Esophagus muscularis mucosa (tissue), 3 donors: ENCODE measurements around the gene BIN1.

Experiments used
- POLR2A ChIP-seq: fragments of 450-650 bp; IDR thresholded peaks from one replicate; pipeline ENCODE4 v1.6.1; 2017; ENCODE audit warnings: antibody characterized with exemption, moderate library complexity, mild to moderate bottlenecking, low read depth
- POLR2AphosphoS5 ChIP-seq, 2 donors: sonication (generic); formaldehyde crosslinking; IDR thresholded peaks; one replicate each; pipeline ENCODE4 v1.6.1; 2017; ENCODE audit warnings: antibody characterized with exemption in 2 of 2
- TF ChIP-seq, protein P1 (sequence below), 3 experiments: fragments of 200-600 bp in 2 of 3; fragments of 450-650 bp in 1 of 3; sonication (generic) in 2 of 3; IDR thresholded peaks; one replicate each; pipeline ENCODE4 v1.5.1; 2017 to 2019; ENCODE audit warnings: antibody characterized with exemption in 3 of 3, mild to moderate bottlenecking in 2 of 3, moderate library complexity in 1 of 3

- TF ChIP-seq, protein P1, sequence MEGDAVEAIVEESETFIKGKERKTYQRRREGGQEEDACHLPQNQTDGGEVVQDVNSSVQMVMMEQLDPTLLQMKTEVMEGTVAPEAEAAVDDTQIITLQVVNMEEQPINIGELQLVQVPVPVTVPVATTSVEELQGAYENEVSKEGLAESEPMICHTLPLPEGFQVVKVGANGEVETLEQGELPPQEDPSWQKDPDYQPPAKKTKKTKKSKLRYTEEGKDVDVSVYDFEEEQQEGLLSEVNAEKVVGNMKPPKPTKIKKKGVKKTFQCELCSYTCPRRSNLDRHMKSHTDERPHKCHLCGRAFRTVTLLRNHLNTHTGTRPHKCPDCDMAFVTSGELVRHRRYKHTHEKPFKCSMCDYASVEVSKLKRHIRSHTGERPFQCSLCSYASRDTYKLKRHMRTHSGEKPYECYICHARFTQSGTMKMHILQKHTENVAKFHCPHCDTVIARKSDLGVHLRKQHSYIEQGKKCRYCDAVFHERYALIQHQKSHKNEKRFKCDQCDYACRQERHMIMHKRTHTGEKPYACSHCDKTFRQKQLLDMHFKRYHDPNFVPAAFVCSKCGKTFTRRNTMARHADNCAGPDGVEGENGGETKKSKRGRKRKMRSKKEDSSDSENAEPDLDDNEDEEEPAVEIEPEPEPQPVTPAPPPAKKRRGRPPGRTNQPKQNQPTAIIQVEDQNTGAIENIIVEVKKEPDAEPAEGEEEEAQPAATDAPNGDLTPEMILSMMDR (IDR thresholded peaks at IDR 0.05), result no peak
- TF ChIP-seq POLR2AphosphoS5 (IDR thresholded peaks at IDR 0.05) (peak in 1 of 2 donors; percentile 4), POLR2A (no peak)
Observed at GRCh38 chr2:127105656-127106456, 1.1 kb downstream of the BIN1 start.
